ENCODE results near the gene RSPH10B2. TPM values are rescaled to one million over a fixed set of nuclear protein-coding genes. Genes with fewer than 3 reads are reported as not detected.
"Not testable (repeated sequence)": the region's sequence is repeated elsewhere in the genome, so short reads cannot be mapped to it uniquely, and the experiment has no call there.

RSPH10B2 gene
- total RNA-seq, 1 donor from 2014 or later: 0.59 TPM

GRCh38 chr7:6843654-6844053 lies 89.8 kb downstream of the RSPH10B2 start:
- peaks cover 12% of the 10 kb centered on the region for H3K27me3 Mint-ChIP-seq (ENCODE audit: low read depth, unreplicated experiment)
- FAIRE-seq: not testable (repeated sequence)

DNA sequence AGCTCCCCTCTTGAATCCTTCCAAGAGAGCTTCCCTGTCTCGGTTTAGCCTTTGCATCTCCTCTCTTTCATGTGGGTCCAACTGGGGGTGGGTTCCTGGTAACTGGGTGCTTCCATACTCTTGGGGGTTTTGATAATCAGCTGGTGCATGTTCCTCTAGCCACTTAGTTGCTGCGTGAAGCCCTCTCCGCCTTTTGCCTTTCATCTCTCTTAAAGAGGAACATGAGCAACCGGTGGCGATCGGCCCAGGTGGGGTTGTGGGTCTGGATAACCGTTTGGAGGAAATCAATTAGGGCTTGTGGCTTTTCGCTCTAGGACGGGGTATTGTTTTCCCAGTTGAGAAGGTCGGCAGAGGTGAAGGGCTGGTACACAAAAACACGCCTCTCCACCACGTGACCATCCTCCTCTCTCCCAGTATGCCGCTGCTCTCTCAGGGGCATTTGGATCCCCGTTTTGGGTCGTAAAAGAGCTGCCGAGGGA lies 92.1 kb downstream of the RSPH10B2 start:
- H3K4me1 Mint-ChIP-seq (ENCODE audit: low read depth, unreplicated experiment); FAIRE-seq: not testable (repeated sequence)
- H3K27me3 Mint-ChIP-seq (ENCODE audit: low read depth, unreplicated experiment): peaks cover 12% of the 10 kb centered on the region

More at GRCh38 chr7:6843654-6844053, 89.8 kb downstream of the RSPH10B2 start:
- H3K4me1 ChIP-seq (ENCODE audit: insufficient read depth, low read length); H3K36me3 ChIP-seq (ENCODE audit: insufficient read depth, low read length); H3K9ac ChIP-seq (ENCODE audit: low read length); H3K4me2 ChIP-seq (ENCODE audit: low read length); H4K20me1 ChIP-seq (ENCODE audit: insufficient read depth, low read length); H3K4me1 Mint-ChIP-seq (ENCODE audit: low read depth, unreplicated experiment); H3K27ac ChIP-seq (ENCODE audit: low read depth, low read length); H3K79me2 ChIP-seq (ENCODE audit: insufficient read depth, low read length); H3K27me3 ChIP-seq (ENCODE audit: insufficient read depth, low read length); H2AFZ ChIP-seq (ENCODE audit: low read depth, low read length); H3K27ac Mint-ChIP-seq (ENCODE audit: unreplicated experiment); DNase-seq (ENCODE audit: low read depth); H3K4me3 ChIP-seq (ENCODE audit: insufficient read depth, low read depth, low read length); H3K36me3 Mint-ChIP-seq (ENCODE audit: low read depth, unreplicated experiment); H3K4me3 Mint-ChIP-seq (ENCODE audit: unreplicated experiment); H3K9me3 Mint-ChIP-seq (ENCODE audit: unreplicated experiment); H3K9me3 ChIP-seq (ENCODE audit: insufficient read depth, low read depth, low read length): not testable (repeated sequence)

DNA sequence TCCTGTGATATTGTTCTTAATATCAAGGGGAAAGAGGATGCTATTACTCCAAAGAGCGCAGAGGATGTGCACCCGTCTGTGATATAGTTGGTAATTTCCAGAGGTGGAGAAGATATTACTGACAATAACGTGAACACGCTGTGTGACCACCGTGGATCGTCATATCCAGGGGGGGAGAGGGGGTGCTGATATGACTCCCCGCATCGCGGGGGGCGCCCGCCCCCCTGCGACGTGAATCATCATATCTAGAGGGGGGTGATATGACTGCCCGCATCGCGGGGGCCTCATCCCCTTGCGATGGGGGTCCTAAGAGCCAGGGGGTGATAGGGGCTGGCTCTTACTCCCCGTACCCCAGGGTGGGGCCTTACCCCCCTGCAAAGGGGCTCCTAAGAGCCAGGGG lies 93.8 kb downstream of the RSPH10B2 start:
- H3K4me3 Mint-ChIP-seq (ENCODE audit: unreplicated experiment); H3K79me2 ChIP-seq (ENCODE audit: insufficient read depth, low read length); H3K27me3 Mint-ChIP-seq (ENCODE audit: low read depth, unreplicated experiment); H3K36me3 Mint-ChIP-seq (ENCODE audit: low read depth, unreplicated experiment); H3K4me3 ChIP-seq (ENCODE audit: insufficient read depth, low read depth, low read length); H4K20me1 ChIP-seq (ENCODE audit: insufficient read depth, low read length); H3K4me2 ChIP-seq (ENCODE audit: low read length); H3K36me3 ChIP-seq (ENCODE audit: insufficient read depth, low read length); H3K4me1 ChIP-seq (ENCODE audit: insufficient read depth, low read length); H3K4me1 Mint-ChIP-seq (ENCODE audit: low read depth, unreplicated experiment); H3K9me3 Mint-ChIP-seq (ENCODE audit: unreplicated experiment); H3K27ac Mint-ChIP-seq (ENCODE audit: unreplicated experiment); DNase-seq (ENCODE audit: low read depth); H3K27me3 ChIP-seq (ENCODE audit: insufficient read depth, low read length); H2AFZ ChIP-seq (ENCODE audit: low read depth, low read length); FAIRE-seq; H3K27ac ChIP-seq (ENCODE audit: low read depth, low read length); H3K9me3 ChIP-seq (ENCODE audit: insufficient read depth, low read depth, low read length); H3K9ac ChIP-seq (ENCODE audit: low read length): not testable (repeated sequence)

More for the DNA sequence above, 92.1 kb downstream of the RSPH10B2 start:
- H3K36me3 Mint-ChIP-seq (ENCODE audit: low read depth, unreplicated experiment); H3K27me3 ChIP-seq (ENCODE audit: insufficient read depth, low read length); H3K9ac ChIP-seq (ENCODE audit: low read length); H3K27ac ChIP-seq (ENCODE audit: low read depth, low read length); H3K4me2 ChIP-seq (ENCODE audit: low read length); H4K20me1 ChIP-seq (ENCODE audit: insufficient read depth, low read length); H3K9me3 ChIP-seq (ENCODE audit: insufficient read depth, low read depth, low read length); H3K4me3 ChIP-seq (ENCODE audit: insufficient read depth, low read depth, low read length); H3K4me3 Mint-ChIP-seq (ENCODE audit: unreplicated experiment); H2AFZ ChIP-seq (ENCODE audit: low read depth, low read length); H3K36me3 ChIP-seq (ENCODE audit: insufficient read depth, low read length); H3K79me2 ChIP-seq (ENCODE audit: insufficient read depth, low read length); DNase-seq (ENCODE audit: low read depth); H3K4me1 ChIP-seq (ENCODE audit: insufficient read depth, low read length); H3K9me3 Mint-ChIP-seq (ENCODE audit: unreplicated experiment); H3K27ac Mint-ChIP-seq (ENCODE audit: unreplicated experiment): not testable (repeated sequence)

Other genes starting within 250 kb of the RSPH10B2 start
- gene GRID2IP, start 202.6 kb upstream of the RSPH10B2 start, total RNA-seq: 0.07 and 0.09 TPM in 2 replicates
- gene ZDHHC4, start 176.6 kb upstream of the RSPH10B2 start, total RNA-seq: 33.2 and 36.0 TPM in 2 replicates
- gene INTS15, start 164.1 kb upstream of the RSPH10B2 start, total RNA-seq: 18.6 and 20.9 TPM in 2 replicates
- 4.9 and 5.0 TPM in 2 replicates for gene ZNF853, start 138.5 kb upstream of the RSPH10B2 start, total RNA-seq
- gene ZNF316, start 116.8 kb upstream of the RSPH10B2 start, total RNA-seq: 20.5 and 22.8 TPM in 2 replicates
- 19.0 and 21.1 TPM in 2 replicates for gene ZNF12, start 47.2 kb upstream of the RSPH10B2 start, total RNA-seq
- gene CCZ1B, start 72.2 kb downstream of the RSPH10B2 start, total RNA-seq: 54.4 and 61.2 TPM in 2 replicates

Measured in astrocyte (in vitro differentiated cells and primary cell).